ENCODE data around the gene MPRIP.
"Not testable (repeated sequence)": the region's sequence is repeated elsewhere in the genome, so short reads cannot be mapped to it uniquely, and the experiment has no call there.

MPRIP gene

DNA sequence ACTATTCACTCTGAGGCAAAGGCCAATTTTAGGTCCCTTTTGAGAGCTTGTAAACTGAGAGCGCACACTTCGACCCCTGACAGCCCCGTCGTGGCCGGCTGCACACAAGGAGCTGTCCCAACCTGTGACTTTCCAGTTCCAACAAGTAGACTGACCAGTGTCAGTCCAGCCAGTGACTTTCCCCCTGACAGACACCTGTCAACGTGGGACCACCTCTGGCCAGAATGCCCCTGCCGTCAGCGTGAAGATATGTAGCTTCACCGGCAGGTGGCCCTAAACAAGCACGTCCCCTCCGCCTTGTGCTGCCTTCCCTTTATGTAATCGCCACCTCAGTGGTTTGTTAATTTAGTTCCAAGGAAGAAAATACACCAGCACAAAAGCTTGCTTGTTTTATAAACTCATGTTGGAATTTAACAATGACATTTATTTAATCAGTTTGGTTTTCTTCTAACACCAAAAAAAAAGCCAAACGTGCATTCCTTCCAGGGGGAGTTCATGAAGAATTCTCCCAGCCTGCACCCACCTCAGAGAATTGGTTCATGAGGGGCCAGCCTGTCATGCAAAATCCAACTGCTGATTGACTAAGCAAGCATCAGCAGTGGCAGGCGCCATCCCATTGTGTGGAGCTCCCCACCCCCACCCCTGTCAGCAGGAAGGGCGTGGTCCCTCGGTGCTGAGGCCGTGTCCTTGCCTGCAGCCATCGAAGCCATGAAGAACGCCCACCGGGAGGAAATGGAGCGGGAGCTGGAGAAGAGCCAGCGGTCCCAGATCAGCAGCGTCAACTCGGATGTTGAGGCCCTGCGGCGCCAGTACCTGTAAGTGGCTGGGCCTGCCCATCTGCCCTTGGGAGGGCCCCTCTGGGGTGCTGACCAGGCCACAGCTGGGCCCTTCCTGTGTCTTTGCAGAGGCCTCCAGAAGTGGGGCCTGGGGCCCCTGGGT, 130.0 kb downstream of the MPRIP start:
- no peak for DNase-seq

DNA sequence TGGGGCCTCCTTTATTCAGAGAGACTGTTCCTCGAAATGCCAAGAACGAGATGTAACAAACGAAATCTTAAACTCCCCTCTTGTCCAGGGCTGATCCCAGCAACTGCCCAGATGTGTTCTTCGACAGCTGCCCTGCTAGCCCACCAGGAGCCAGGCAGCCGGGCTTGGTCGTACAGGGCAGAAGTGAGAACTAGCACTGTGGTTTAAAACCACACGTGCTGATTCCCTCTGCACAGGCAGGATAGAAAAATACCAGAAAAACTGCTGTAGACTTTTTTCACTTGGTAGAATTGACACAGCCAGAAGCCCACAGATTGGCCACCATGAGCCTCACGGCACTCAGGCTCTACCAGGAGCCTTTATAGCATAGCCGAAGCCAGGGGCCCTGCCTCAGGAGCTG, 130.7 kb downstream of the MPRIP start:
- DNase-seq, result no peak

- no peak for DNase-seq
Observed at GRCh38 chr17:17173921-17174320, 131.7 kb downstream of the MPRIP start.

DNA sequence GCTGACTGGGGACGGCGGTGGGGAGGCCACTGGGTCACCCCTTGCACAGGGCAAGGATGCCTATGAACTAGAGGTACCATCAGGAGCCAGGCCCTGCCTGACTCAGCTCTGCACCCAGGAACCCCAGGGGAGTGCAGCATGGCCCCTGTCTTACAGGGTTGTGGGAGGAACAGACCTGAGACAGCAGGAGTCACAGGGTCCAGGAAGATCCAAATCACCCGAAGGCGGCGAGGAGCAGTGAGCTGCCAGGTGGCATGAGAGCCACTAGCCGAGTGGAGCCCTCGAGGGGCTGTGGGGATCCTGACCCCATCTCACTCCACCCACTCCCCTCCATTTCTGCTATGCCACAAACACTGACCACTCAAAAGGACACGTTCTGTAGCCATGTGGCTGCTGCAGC, 133.1 kb downstream of the MPRIP start:
- DNase-seq, result no peak

DNA sequence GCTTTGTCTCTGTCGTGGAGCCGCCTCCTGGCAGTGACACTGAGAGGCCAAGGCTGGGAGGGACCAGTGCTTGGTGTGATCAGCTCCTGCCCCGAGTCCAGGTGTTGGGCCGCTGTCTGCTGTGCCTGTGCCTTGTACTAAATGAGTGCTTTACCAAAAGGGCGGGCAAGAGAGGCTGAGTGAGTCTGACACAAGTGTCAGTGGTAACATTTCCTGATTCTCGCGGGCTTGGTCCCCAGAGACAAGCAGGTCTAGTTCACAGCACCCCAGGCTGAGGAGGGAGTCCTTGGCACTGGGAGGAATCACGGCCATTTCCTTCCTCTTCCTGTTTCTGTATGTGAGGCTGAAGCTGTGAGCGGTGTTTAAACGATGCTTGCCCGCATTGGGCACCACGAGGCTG, 133.7 kb downstream of the MPRIP start:
- DNase-seq, result no peak

DNA sequence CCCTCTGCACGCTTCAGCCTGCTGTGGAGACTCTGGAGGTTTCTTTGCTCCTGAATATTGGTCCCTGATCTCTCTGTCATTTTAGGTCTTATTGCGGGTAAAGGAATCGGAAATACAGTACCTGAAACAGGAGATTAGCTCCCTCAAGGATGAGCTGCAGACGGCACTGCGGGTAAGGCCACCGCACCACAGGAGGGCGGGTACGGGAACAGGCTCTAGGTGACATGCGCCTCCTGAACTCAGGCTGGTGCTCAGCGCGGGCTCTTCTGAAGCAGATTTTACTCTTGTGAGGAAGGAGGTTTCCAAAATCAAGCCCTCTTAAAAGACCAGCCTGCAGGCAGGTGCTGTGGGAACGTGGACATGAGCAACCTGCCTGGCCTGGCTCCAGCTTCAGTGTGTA, 134.1 kb downstream of the MPRIP start:
- DNase-seq, result no peak

DNA sequence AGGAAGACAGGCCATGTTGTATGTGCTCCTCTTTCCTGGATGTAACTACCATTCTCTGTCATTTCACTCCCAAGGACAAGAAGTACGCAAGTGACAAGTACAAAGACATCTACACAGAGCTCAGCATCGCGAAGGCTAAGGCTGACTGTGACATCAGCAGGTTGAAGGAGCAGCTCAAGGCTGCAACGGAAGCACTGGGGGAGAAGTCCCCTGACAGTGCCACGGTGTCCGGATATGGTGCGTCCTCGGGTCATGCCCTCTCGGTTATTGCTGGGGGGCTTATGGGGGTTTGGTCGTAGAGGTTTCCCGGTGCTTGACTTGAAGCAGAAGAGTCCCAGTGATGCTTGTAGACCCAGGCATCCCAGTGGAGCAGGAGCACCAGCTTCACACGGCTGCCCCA, 134.9 kb downstream of the MPRIP start:
- no peak for DNase-seq

DNA sequence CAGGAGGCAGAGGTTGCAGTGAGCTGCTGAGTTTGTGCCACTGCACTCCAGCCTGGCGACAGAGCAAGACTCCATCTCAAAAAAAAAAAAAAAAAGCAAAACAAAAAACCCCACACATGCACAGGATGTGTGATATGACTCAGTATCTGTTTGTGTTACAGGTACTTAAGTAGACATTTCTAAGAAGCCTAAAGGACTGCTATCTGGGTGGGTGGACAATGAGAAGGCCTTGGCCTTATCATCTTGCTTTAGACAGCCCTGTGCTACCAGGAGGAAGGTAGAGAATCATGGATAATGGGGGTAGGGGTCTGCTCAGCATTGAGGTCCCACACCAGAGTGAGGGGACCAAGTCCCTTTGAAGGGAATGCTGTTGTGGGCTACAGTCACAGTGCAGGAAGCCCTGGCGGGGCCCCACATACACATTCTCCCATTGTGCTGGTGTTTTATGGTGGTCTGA, 137.1 kb downstream of the MPRIP start:
- no peak for DNase-seq

DNA sequence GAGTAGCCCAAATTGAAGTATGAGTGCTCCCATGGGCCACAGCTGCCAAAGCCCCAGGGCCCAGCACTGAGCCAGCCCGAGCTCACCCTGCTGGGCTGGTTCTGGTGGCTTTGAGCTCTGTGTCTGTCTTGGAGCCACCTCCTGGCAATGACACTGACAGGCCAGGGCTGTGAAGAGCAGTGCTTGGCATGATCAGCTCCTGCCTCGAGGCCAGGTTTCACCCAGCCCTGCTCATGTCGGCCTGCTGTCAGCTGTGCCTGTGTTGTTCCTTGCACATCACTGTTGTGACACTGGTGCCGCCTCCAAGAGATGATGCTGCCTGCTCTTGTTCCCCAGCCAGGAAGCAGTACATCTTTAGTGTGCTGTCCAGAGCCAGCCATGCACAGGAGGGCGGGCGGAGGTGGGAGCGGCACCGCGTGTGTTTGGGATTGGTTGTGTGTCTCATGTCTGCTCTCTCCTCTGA, 137.9 kb downstream of the MPRIP start:
- DNase-seq, result no peak

- no peak for DNase-seq
Observed at GRCh38 chr17:17180741-17181525, 138.7 kb downstream of the MPRIP start.

DNA sequence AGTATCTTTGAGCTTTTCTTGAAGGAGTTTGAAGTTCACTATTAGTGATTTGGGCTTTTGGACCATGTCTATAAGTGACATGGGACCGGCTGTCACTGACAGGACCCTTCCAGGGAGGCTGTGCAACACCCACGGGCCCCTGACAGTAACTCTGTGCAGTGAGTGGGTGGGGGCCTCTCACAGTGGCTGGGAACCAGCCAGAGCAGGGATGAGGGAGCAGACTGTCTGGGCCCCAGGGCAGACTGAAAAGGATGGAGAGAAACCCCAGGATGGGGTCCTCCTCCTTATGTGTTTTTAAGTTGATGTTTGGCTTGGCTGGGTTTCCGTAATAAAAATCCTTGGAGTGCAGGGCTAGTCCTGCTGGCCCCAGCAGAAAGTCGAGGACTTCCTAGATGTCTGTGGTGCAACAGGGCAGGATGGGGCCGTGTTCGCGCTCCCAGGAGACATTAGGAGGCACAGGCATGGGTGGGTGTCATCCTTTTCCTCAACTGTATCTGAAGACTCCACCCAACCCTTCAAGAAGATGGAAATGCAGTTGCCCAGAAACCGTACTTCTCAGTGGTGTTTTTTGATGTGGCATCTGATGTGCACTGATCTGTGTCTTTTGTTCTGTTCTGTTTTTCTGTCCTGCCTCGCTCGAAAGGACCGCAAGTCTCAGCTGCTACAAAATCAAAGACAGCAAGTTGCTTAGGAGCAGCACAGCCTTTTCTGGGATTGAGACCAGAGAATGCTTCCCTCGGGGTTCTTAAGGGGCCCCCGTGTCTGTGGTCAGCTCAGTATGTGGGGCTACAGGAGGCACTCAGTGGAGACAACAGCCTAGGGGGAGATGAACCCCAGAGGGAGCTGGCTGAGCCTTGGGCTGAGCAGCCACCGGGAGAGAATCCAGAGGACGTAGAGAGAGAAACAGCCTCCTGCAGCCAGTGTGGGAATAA, 139.7 kb downstream of the MPRIP start:
- DNase-seq, result no peak

DNA sequence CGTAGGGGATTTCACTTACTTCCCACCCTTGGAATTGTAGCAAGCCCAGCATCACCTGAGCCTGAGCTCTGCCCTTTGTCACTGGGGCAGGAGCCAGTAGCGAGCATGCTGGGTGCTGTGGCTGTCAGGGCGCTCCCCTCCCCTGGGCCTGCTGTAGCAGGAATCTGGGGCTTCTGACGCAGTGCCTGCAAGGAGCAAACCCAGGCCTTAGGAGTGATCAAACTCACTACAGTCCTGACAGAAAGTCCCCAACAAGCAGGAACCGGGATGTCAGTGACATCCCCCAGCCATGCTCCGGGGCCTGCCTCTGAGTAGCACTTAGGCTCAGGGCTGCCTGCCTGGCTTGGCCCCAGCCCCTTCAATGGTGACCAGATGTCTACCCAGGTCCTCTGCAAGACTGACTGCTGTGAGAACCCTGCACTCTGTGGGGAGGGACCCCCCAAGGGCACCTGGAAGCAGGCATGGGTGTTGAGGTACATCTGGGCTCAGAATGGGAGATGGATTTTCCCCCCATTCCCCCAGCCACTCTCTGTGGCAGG, 140.4 kb downstream of the MPRIP start:
- DNase-seq, result no peak

- no peak for DNase-seq
Observed at GRCh38 chr17:17183744-17184143, 141.5 kb downstream of the MPRIP start.

- DNase-seq, result not testable (repeated sequence)
Observed at GRCh38 chr17:17184985-17185757, 142.9 kb downstream of the MPRIP start.

GRCh38 chr17:17186051-17186450, 143.8 kb downstream of the MPRIP start:
- DNase-seq, result no peak

GRCh38 chr17:17186551-17187505, 144.6 kb downstream of the MPRIP start:
- no peak for DNase-seq

- DNase-seq, result no peak
Observed at GRCh38 chr17:17188586-17188985, 146.3 kb downstream of the MPRIP start.

GRCh38 chr17:17189559-17189958, 147.3 kb downstream of the MPRIP start:
- DNase-seq, result no peak

DNA sequence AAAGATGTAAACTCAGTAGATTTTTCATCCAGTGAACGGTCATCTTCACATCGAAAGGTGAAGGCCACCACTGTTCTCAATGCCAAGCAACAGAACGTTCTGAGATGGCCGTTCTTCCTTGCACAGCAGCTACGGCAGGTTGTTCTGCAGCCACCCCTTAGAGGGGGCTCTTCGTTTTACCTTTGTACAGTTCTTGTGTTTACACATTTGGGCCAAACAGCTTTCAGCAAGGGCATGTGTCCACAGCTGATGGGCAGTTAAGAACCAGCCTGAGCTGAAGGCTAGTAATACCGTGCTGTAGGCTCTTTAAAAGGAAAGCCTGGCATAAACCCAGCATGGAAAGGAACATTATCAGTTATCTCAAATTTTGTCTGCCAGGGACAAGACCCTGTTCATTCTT, 147.9 kb downstream of the MPRIP start:
- no peak for DNase-seq

- no peak for DNase-seq
Observed at GRCh38 chr17:17191346-17191792, 149.1 kb downstream of the MPRIP start.

Data from NCI-H1694 (cell line).